Neural cell (in vitro differentiated cells): ENCODE measurements around the gene DTX1. TPM values are rescaled to one million over a fixed set of nuclear protein-coding genes. Genes with fewer than 3 reads are reported as not detected.

ENCODE experiments used
- H2AFZ ChIP-seq: fragments of 200-600, 300-800 bp; sonication (generic), shearing (Covaris generic); 2 replicates; pipeline ENCODE4 v1.6.0; 2014; ENCODE audit warnings: low read depth, mild to moderate bottlenecking, antibody characterized with exemption, low read length, moderate library complexity
- H3F3A ChIP-seq: fragments of 200-600 bp; shearing (Covaris generic); 2 replicates; pipeline ENCODE4 v1.6.1; 2016; ENCODE audit warnings: mild to moderate bottlenecking, moderate library complexity, mixed read lengths, antibody characterized with exemption, low read length; ENCODE audit not compliant: insufficient read depth, poor library complexity, severe bottlenecking
- H3K27ac ChIP-seq: fragments of 200-600, 300-800 bp; sonication (generic), shearing (Covaris generic); 2 replicates; pipeline ENCODE4 v1.5.1; 2014; ENCODE audit warnings: mild to moderate bottlenecking, low read length, moderate library complexity
- H3K27me3 ChIP-seq: fragments of 300-800, 200-600 bp; sonication (generic), shearing (Covaris generic); 2 replicates; pipeline ENCODE4 v1.6.0; 2014; ENCODE audit warnings: mild to moderate bottlenecking, low read depth, low read length, moderate library complexity; ENCODE audit not compliant: insufficient read depth
- H3K36me3 ChIP-seq: fragments of 300-800, 200-600 bp; sonication (generic), shearing (Covaris generic); 2 replicates; pipeline ENCODE4 v1.5.1; 2014; ENCODE audit warnings: mild to moderate bottlenecking, antibody characterized with exemption, low read length, moderate library complexity; ENCODE audit not compliant: insufficient read depth
- H3K4me2 ChIP-seq: fragments of 300-800, 200-600 bp; sonication (generic), shearing (Covaris generic); 2 replicates; pipeline ENCODE4 v1.6.0; 2014; ENCODE audit warnings: mild to moderate bottlenecking, low read length
- H3K4me3 ChIP-seq: fragments of 300-800, 200-600 bp; sonication (generic), shearing (Covaris generic); 2 replicates; pipeline ENCODE4 v1.5.1; 2014; ENCODE audit warnings: mild to moderate bottlenecking, low read length, moderate library complexity
- H3K79me2 ChIP-seq: fragments of 200-600 bp; shearing (Covaris generic); replicated peaks from 2 replicates; pipeline ENCODE4 v1.6.0; 2014; ENCODE audit warnings: mild to moderate bottlenecking, low read length, moderate library complexity; ENCODE audit not compliant: insufficient read depth
- H3K9ac ChIP-seq: fragments of 300-800, 200-600 bp; sonication (generic), shearing (Covaris generic); 2 replicates; pipeline ENCODE4 v1.6.1; 2016; ENCODE audit warnings: mild to moderate bottlenecking, low read length, mixed read lengths
- H3K9me2 ChIP-seq: fragments of 200-600 bp; shearing (Covaris generic); 2 replicates; pipeline ENCODE4 v1.6.1; 2016; ENCODE audit warnings: mild to moderate bottlenecking, low read length, mixed read lengths; ENCODE audit not compliant: insufficient read depth
- H3K9me3 ChIP-seq: fragments of 200-600, 300-800 bp; sonication (generic), shearing (Covaris generic); 2 replicates; pipeline ENCODE4 v1.6.1; 2016; ENCODE audit warnings: mild to moderate bottlenecking, mixed run types, low read length, moderate library complexity, mixed read lengths
- H4K20me1 ChIP-seq: fragments of 200-600 bp; shearing (Covaris generic); 2 replicates; pipeline ENCODE4 v1.6.1; 2016; ENCODE audit warnings: mild to moderate bottlenecking, mixed run types; ENCODE audit not compliant: insufficient read depth
- EP300 ChIP-seq: fragments of 450-650 bp; conservative IDR thresholded peaks from 2 replicates; pipeline ENCODE4 v1.6.1; 2014; ENCODE audit warnings: antibody characterized with exemption, mild to moderate bottlenecking, moderate library complexity; ENCODE audit not compliant: poor library complexity, severe bottlenecking
- EZH2 ChIP-seq: fragments of 200-600, 300-800 bp; shearing (Covaris generic), sonication (generic); IDR thresholded peaks from 2 replicates; pipeline ENCODE4 v1.6.1; 2014; ENCODE audit warnings: antibody characterized with exemption, low read length, borderline replicate concordance, mild to moderate bottlenecking; ENCODE audit not compliant: insufficient read depth, poor library complexity, severe bottlenecking
- MXI1 ChIP-seq: fragments of 450-650 bp; conservative IDR thresholded peaks from 2 replicates; pipeline ENCODE4 v1.6.1; 2014; ENCODE audit warnings: antibody characterized with exemption, mild to moderate bottlenecking; ENCODE audit not compliant: poor library complexity, severe bottlenecking
- POLR2AphosphoS5 ChIP-seq: IDR thresholded peaks from 2 replicates; pipeline ENCODE4 v1.6.1; 2012
- RAD21 ChIP-seq: fragments of 450-650 bp; conservative IDR thresholded peaks from 2 replicates; pipeline ENCODE4 v1.6.1; 2014; ENCODE audit warnings: antibody characterized with exemption, mild to moderate bottlenecking, moderate library complexity
- SMC3 ChIP-seq: fragments of 450-650 bp; conservative IDR thresholded peaks from 2 replicates; pipeline ENCODE4 v1.6.1; 2014; ENCODE audit warnings: antibody characterized with exemption, mild to moderate bottlenecking, moderate library complexity; ENCODE audit not compliant: poor library complexity
- TAF1 ChIP-seq: IDR thresholded peaks from 2 replicates; pipeline ENCODE4 v1.6.1; 2012; ENCODE audit warnings: low read depth
- polyA plus RNA-seq: library from polyadenylated mRNA; depleted of rRNA; stranded (reverse); fragments of >200 nt; gene quantifications from 2 replicates; pipeline ENCODE4 v1.2.3, GENCODE V29; 2014
- TF ChIP-seq, protein P1 (sequence below): IDR thresholded peaks from 2 replicates; pipeline ENCODE4 v1.6.1; 2012; ENCODE audit warnings: borderline replicate concordance
- TF ChIP-seq, protein P2 (sequence below): fragments of 450-650 bp; IDR thresholded peaks from 2 replicates; pipeline ENCODE4 v1.5.1; 2014; ENCODE audit warnings: antibody characterized with exemption, mild to moderate bottlenecking, moderate library complexity; ENCODE audit not compliant: poor library complexity, severe bottlenecking

Gene DTX1
- polyA plus RNA-seq, 1 donor from 2014 or later = 30.7 TPM

DNA sequence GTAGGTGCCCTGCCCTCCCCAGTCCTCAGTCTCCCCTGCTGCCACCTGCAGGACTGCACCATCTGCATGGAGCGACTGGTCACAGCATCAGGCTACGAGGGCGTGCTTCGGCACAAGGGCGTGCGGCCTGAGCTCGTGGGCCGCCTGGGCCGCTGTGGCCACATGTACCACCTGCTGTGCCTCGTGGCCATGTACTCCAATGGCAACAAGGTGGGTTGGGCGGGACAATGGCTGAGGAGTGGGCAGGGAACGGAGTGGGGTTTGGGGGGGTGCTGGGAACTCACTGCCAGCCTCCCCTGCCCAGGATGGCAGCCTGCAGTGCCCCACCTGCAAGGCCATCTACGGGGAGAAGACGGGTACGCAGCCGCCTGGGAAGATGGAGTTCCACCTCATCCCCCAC lies 38.2 kb downstream of the DTX1 start:
- Histone ChIP-seq H3K27me3 (no peaks in the 10 kb centered on the region), H3K9ac (no peak overlapping the region), H2AFZ (no peak overlapping the region), H3K79me2 (no peaks in the 10 kb centered on the region), H3K27ac (no peak overlapping the region), H3K9me2 (no peaks in the 10 kb centered on the region), H4K20me1 (no peaks in the 10 kb centered on the region), H3K4me3 (no peak overlapping the region), H3K4me2 (no peak overlapping the region), H3K36me3 (peaks cover 6% of the 10 kb centered on the region), H3K9me3 (no peaks in the 10 kb centered on the region), H3F3A (no peaks in the 10 kb centered on the region)
- TF ChIP-seq SMC3 (no peak), RAD21 (no peak), MXI1 (no peak)
- TF ChIP-seq, protein P1, sequence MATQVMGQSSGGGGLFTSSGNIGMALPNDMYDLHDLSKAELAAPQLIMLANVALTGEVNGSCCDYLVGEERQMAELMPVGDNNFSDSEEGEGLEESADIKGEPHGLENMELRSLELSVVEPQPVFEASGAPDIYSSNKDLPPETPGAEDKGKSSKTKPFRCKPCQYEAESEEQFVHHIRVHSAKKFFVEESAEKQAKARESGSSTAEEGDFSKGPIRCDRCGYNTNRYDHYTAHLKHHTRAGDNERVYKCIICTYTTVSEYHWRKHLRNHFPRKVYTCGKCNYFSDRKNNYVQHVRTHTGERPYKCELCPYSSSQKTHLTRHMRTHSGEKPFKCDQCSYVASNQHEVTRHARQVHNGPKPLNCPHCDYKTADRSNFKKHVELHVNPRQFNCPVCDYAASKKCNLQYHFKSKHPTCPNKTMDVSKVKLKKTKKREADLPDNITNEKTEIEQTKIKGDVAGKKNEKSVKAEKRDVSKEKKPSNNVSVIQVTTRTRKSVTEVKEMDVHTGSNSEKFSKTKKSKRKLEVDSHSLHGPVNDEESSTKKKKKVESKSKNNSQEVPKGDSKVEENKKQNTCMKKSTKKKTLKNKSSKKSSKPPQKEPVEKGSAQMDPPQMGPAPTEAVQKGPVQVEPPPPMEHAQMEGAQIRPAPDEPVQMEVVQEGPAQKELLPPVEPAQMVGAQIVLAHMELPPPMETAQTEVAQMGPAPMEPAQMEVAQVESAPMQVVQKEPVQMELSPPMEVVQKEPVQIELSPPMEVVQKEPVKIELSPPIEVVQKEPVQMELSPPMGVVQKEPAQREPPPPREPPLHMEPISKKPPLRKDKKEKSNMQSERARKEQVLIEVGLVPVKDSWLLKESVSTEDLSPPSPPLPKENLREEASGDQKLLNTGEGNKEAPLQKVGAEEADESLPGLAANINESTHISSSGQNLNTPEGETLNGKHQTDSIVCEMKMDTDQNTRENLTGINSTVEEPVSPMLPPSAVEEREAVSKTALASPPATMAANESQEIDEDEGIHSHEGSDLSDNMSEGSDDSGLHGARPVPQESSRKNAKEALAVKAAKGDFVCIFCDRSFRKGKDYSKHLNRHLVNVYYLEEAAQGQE = no peak
- TF ChIP-seq, protein P2, sequence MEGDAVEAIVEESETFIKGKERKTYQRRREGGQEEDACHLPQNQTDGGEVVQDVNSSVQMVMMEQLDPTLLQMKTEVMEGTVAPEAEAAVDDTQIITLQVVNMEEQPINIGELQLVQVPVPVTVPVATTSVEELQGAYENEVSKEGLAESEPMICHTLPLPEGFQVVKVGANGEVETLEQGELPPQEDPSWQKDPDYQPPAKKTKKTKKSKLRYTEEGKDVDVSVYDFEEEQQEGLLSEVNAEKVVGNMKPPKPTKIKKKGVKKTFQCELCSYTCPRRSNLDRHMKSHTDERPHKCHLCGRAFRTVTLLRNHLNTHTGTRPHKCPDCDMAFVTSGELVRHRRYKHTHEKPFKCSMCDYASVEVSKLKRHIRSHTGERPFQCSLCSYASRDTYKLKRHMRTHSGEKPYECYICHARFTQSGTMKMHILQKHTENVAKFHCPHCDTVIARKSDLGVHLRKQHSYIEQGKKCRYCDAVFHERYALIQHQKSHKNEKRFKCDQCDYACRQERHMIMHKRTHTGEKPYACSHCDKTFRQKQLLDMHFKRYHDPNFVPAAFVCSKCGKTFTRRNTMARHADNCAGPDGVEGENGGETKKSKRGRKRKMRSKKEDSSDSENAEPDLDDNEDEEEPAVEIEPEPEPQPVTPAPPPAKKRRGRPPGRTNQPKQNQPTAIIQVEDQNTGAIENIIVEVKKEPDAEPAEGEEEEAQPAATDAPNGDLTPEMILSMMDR = no peak

DNA sequence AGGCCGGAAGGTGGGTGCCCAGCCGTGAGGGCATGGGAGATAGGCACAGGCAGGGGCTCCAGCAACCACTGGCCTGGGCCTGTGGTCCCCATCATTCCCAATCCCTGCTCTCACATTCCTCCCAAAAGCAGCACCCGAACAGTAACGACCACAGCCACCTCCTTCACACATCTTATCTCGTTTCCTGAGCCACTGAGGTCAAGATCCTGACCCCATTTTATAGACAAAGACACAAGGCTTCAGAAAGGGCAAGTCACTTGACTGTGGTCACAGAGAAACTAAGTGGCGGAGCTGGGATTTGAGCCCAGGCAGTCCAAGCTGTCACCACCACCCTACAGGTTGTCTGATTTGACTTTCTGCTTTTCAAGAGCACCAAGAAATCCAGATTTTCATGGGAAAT lies 38.9 kb downstream of the DTX1 start:
- Histone ChIP-seq H2AFZ (no peak overlapping the region), H3K4me3 (no peak overlapping the region), H3K27ac (no peak overlapping the region), H3K36me3 (peaks cover 6% of the 10 kb centered on the region), H3F3A (no peaks in the 10 kb centered on the region), H4K20me1 (no peaks in the 10 kb centered on the region), H3K4me2 (no peak overlapping the region), H3K9ac (no peak overlapping the region), H3K9me3 (no peaks in the 10 kb centered on the region), H3K27me3 (no peaks in the 10 kb centered on the region), H3K9me2 (no peaks in the 10 kb centered on the region), H3K79me2 (no peaks in the 10 kb centered on the region)
- TF ChIP-seq EZH2 = no peak
- TF ChIP-seq POLR2AphosphoS5 = no peak
- TF ChIP-seq RAD21 = no peak
- no peak for TF ChIP-seq EP300
- TF ChIP-seq SMC3 = no peak
- no peak for TF ChIP-seq TAF1
- TF ChIP-seq, protein P1 = no peak
- TF ChIP-seq, protein P2 = no peak
- no peak for TF ChIP-seq MXI1
